HepG2 (cell line): ENCODE measurements around the gene TRAP1. TPM values are rescaled to one million over a fixed set of nuclear protein-coding genes. Genes with fewer than 3 reads are reported as not detected.

Source experiments
- DMTF1 ChIP-seq: sonication (generic); formaldehyde crosslinking; IDR thresholded peaks from 2 replicates; pipeline ENCODE4 v1.4.0; 2020; ENCODE audit warnings: mild to moderate bottlenecking, missing genetic modification reagents
- HMGXB3 ChIP-seq: sonication (generic); formaldehyde crosslinking; IDR thresholded peaks from 2 replicates; pipeline ENCODE4 v1.4.0; 2020; ENCODE audit warnings: missing genetic modification reagents, borderline replicate concordance
- PAWR ChIP-seq: sonication (generic); formaldehyde crosslinking; IDR thresholded peaks from 2 replicates; pipeline ENCODE4 v1.4.0; 2020; ENCODE audit warnings: missing genetic modification reagents, mild to moderate bottlenecking, borderline replicate concordance
- ZNF160 ChIP-seq: sonication (generic); formaldehyde crosslinking; IDR thresholded peaks from 2 replicates; pipeline ENCODE4 v1.8.0; 2022; ENCODE audit warnings: mild to moderate bottlenecking, inconsistent platforms, missing genetic modification reagents
- ZNF468 ChIP-seq: sonication (generic); formaldehyde crosslinking; IDR thresholded peaks from 2 replicates; pipeline ENCODE4 v1.8.0; 2022; ENCODE audit warnings: mild to moderate bottlenecking, moderate library complexity, missing genetic modification reagents
- ZNF646 ChIP-seq: sonication (generic); formaldehyde crosslinking; IDR thresholded peaks from 2 replicates; pipeline ENCODE4 v1.9.0; 2021; ENCODE audit warnings: mild to moderate bottlenecking, missing genetic modification reagents
- polyA plus RNA-seq, 8 experiments: library from polyadenylated mRNA; depleted of rRNA in 3 of 8; stranded (reverse) in 7 of 8; unstranded in 1 of 8; fragments of >200 nt; fragmentation: Illumina TruSeq in 4 of 8; extraction: Trizol in 4 of 8; gene quantifications; 2 replicates each; pipeline versions ENCODE4 v1.2.1 to v1.2.3, GENCODE V29; 2011 to 2016; ENCODE audit warnings: low read depth in 4 of 8, missing spikeins in 1 of 8, mixed read lengths in 1 of 8; ENCODE audit not compliant: insufficient read depth in 1 of 8
- total RNA-seq, 5 experiments: library from RNA; depleted of rRNA; stranded (reverse); fragments of >200 nt; fragmentation: Illumina TruSeq; extraction: Trizol; gene quantifications; 2 replicates each; pipeline ENCODE4 v1.2.3, GENCODE V29; 2016; ENCODE audit warnings: low read depth in 1 of 5

TRAP1 gene
- total and polyA plus RNA-seq, 2 of the 13 experiments (the other 11 are each of a cell fraction or from before 2014, with no cell fraction given) = 127 to 240 TPM

GRCh38 chr16:3646348-3646920 is 70.9 kb downstream of the TRAP1 start (continued):
- TF ChIP-seq ZNF646 (CRISPR knock-in tag) (no peak), ZNF468 (CRISPR knock-in tag) (no peak), DMTF1 (CRISPR knock-in tag) (no peak), ZNF160 (CRISPR knock-in tag) (no peak), HMGXB3 (no peak), PAWR (no peak)
